ENCODE results near the gene PIK3C2G.

The PIK3C2G gene

DNA sequence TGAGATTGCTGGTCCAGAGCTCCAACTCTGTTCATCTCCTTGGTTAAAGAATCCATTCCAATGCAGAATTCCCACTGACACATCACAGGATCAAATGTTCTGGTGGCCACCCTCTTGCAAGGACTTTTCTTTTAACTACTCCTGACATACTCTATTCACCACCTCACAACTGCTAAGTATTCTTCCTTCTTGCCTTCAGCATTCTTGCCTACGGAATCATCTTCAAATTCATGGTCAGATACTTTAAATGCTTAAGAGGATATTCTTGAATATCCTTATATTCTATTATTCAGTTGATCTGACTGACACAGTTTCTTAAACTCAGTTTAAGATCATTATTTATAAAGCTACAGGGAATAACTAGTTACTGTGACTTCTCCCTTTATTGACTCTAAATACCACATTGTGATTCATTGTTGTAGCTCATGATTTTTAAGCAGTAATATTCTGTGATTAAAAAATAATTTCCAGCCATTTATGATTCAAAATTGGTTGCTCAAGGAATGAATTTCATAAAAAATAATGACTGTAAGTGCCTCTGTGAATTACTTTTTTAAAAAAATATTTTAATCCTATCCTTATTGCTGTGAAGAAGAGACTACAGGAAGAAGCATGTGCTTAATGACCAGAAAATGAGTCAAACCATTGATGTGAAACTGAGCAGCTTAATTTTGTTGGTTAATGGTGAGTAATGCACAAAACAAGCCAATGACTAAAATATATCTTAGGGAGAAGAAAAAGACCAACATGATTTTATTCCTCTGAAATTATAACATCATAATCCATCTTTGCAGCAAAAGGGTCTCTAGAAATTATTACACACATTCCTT is 207.1 kb downstream of the PIK3C2G start:
- TF ChIP-seq, protein P1, sequence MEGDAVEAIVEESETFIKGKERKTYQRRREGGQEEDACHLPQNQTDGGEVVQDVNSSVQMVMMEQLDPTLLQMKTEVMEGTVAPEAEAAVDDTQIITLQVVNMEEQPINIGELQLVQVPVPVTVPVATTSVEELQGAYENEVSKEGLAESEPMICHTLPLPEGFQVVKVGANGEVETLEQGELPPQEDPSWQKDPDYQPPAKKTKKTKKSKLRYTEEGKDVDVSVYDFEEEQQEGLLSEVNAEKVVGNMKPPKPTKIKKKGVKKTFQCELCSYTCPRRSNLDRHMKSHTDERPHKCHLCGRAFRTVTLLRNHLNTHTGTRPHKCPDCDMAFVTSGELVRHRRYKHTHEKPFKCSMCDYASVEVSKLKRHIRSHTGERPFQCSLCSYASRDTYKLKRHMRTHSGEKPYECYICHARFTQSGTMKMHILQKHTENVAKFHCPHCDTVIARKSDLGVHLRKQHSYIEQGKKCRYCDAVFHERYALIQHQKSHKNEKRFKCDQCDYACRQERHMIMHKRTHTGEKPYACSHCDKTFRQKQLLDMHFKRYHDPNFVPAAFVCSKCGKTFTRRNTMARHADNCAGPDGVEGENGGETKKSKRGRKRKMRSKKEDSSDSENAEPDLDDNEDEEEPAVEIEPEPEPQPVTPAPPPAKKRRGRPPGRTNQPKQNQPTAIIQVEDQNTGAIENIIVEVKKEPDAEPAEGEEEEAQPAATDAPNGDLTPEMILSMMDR (conservative IDR thresholded peaks at IDR 0.05; ENCODE audit: low read depth, low read length): no peak
- H3K4me3 ChIP-seq (ENCODE audit: low read depth, low read length): no peak overlapping the region
- peak; percentile 38 for DNase-seq (ENCODE audit: low read depth)

DNA sequence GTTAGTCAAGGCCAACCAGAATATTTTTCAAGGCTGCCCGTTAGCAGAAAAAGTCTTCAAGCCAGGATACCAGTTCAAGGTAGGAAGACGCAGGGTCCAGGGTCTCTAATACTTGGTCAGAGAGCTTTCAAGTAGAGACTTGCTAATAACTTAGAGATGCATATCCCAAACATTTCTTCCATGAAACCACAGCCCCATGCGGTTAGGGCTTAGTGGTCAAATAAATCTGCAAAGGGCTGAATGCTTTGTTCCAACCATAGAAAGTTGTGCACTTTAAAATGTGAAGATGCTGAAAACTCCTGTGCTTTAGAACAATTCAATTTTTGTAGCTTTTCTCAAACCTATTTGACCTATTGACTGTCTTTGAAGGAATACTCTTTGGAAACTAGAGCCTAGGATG is 208.9 kb downstream of the PIK3C2G start:
- TF ChIP-seq, protein P1 (conservative IDR thresholded peaks at IDR 0.05; ENCODE audit: low read depth, low read length): no peak
- DNase-seq (ENCODE audit: low read depth): no peak
- no peak overlapping the region for H3K4me3 ChIP-seq (ENCODE audit: low read depth, low read length)

DNA sequence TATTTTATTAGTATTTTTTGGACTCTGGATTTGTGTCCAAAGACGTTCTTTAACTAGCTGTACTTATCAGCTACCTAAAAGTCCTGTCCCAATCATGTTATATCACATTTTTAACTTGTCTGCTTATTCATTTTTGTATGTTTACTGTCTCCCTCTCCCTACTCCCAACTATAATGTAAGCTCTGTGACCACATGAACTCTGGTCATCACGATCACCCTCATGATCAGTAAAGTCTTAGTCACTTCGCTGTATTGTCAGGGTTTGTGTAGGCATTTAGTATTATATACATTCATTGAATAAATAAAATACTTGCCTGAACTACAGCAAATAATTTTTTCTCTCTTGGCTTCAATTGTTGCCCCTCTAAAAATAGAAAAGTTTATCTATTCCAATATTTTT is 211.0 kb downstream of the PIK3C2G start:
- DNase-seq (ENCODE audit: low read depth): no peak
- no peak overlapping the region for H3K4me3 ChIP-seq (ENCODE audit: low read depth, low read length)
- TF ChIP-seq, protein P1 (conservative IDR thresholded peaks at IDR 0.05; ENCODE audit: low read depth, low read length): no peak

DNA sequence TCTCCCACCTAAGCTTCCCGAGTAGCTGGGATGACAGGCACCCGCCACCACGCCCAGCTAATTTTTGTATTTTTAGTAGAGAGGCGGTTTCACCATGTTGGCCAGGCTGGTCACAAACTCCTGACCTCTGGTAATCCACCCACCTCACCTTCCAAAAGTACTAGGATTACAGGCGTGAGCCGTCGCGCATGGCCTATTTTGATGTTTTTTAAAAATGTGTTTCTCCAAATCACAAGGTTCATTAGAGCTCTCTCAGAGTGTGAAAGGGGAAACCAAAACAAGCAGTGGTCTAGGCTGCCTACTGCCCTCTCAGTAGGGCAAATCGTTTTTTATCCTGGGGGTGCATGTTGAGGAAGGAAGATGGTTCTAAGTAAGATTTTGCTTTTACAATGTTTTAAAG is 211.5 kb downstream of the PIK3C2G start:
- no peak overlapping the region for H3K4me3 ChIP-seq (ENCODE audit: low read depth, low read length)
- TF ChIP-seq, protein P1 (conservative IDR thresholded peaks at IDR 0.05; ENCODE audit: low read depth, low read length): no peak
- DNase-seq (ENCODE audit: low read depth): no peak

DNA sequence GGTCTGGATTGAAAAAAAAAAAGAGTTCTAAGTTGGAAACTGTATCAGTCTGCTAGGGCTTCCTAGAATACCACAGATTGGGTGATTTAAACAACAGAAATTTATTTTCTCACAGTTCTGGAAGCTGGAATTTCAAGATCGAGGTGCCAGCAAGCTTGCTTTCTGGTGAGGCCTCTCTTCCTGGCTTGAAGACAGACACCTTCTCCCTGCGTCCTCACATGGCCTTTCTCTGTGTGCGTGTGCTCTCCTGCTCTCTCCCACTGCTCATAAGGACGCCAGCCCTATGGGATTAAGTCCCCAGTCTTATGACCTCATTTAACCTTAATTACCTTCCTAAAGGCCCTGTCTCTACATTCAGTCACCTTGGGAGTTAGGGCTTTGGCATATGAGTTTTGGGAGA is 215.5 kb downstream of the PIK3C2G start:
- no peak overlapping the region for H3K4me3 ChIP-seq (ENCODE audit: low read depth, low read length)
- DNase-seq (ENCODE audit: low read depth): no peak
- TF ChIP-seq, protein P1 (conservative IDR thresholded peaks at IDR 0.05; ENCODE audit: low read depth, low read length): no peak

DNA sequence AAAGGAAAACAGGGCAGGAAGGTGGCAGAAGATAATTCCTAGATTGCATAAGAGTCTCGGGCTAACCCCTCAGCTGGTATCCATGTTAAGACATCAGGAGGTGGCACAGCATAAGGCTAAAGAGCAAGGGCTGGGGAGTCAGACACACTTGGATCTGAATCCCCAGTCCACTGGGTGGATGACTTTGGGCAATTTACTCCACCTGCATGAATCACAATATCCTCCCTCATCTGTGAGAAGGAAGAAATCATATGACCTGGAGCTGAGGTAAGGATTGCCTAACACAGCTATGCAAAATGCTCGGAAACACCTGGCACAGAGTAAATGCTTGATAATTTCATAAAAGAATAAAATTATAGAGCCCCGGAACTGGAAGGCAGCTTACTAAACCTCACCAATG is 217.9 kb downstream of the PIK3C2G start:
- no peak for DNase-seq (ENCODE audit: low read depth)
- H3K4me3 ChIP-seq (ENCODE audit: low read depth, low read length): no peak overlapping the region
- TF ChIP-seq, protein P1 (conservative IDR thresholded peaks at IDR 0.05; ENCODE audit: low read depth, low read length): no peak

DNA sequence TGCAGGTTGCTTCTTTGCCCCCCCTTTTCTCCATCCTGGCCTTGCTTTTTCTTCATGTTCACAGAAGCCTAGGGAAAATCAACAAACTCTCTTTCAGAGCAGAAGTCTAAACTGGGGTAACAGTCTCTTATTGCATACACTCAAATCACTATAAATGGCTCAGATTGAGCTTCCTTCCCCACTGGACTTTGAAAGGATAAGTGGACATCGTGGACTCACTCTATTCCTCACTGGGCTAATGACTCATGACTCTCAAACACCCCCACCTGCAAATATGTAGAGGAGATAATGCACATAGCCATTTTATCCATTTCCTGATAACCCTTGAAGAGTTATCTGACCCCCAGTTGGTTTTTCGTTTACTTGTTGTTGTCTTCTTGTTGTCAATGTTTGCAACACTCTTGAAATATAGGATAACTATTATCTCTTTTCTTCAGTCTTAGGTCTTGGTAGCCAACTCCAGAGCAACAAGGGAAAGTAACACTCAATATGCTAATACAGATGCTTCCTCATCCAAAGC is 221.3 kb downstream of the PIK3C2G start:
- H3K4me3 ChIP-seq (ENCODE audit: low read depth, low read length): no peak overlapping the region
- DNase-seq (ENCODE audit: low read depth): no peak
- TF ChIP-seq, protein P1 (conservative IDR thresholded peaks at IDR 0.05; ENCODE audit: low read depth, low read length): no peak

Measured in choroid plexus epithelial cell (primary cell).